Smooth muscle cell (in vitro differentiated cells): ENCODE measurements around the gene ZSCAN20. TPM values are rescaled to one million over a fixed set of nuclear protein-coding genes. Genes with fewer than 3 reads are reported as not detected.

Source experiments
- DNase-seq: peaks from one replicate; lab custom pipeline; 2025; ENCODE audit not compliant: unreplicated experiment; lab: John Stamatoyannopoulos, UW
- H2AFZ ChIP-seq: fragments of 200-600 bp; sonication (generic); 2 replicates; pipeline ENCODE4 v1.6.0; 2016; ENCODE audit warnings: antibody characterized with exemption, low read depth, mild to moderate bottlenecking
- H3F3A ChIP-seq: fragments of 200-600 bp; sonication (generic); 2 replicates; pipeline ENCODE4 v1.6.0; 2017; ENCODE audit warnings: antibody characterized with exemption, low read depth
- H3K27ac ChIP-seq: fragments of 200-600 bp; sonication (generic); 2 replicates; pipeline ENCODE4 v1.5.1; 2016; ENCODE audit warnings: low read depth, mild to moderate bottlenecking
- H3K27me3 ChIP-seq: fragments of 200-600 bp; sonication (generic); 2 replicates; pipeline ENCODE4 v1.6.1; 2016; ENCODE audit warnings: low read depth, mild to moderate bottlenecking
- H3K36me3 ChIP-seq: fragments of 200-600 bp; sonication (generic); 2 replicates; pipeline ENCODE4 v1.5.1; 2016; ENCODE audit warnings: low read depth
- H3K4me1 ChIP-seq: fragments of 200-600 bp; sonication (generic); 2 replicates; pipeline ENCODE4 v1.5.1; 2016; ENCODE audit warnings: low read depth
- H3K4me2 ChIP-seq: fragments of 200-600 bp; sonication (generic); 2 replicates; pipeline ENCODE4 v1.6.0; 2016; ENCODE audit warnings: mild to moderate bottlenecking
- H3K4me3 ChIP-seq: fragments of 200-600 bp; sonication (generic); 2 replicates; pipeline ENCODE4 v1.5.1; 2016; ENCODE audit warnings: mild to moderate bottlenecking
- H3K79me2 ChIP-seq: fragments of 200-600 bp; sonication (generic); 2 replicates; pipeline ENCODE4 v1.6.0; 2016; ENCODE audit warnings: low read depth, mild to moderate bottlenecking
- H3K9ac ChIP-seq: fragments of 200-600 bp; sonication (generic); 2 replicates; pipeline ENCODE4 v1.6.0; 2016; ENCODE audit warnings: low read depth
- H3K9me3 ChIP-seq: fragments of 200-600 bp; sonication (generic); replicated peaks from 2 replicates; pipeline ENCODE4 v1.5.1; 2016; ENCODE audit warnings: low read depth
- H4K20me1 ChIP-seq: fragments of 200-600 bp; sonication (generic); 2 replicates; pipeline ENCODE4 v1.6.0; 2016; ENCODE audit warnings: low read depth
- CTCF ChIP-seq: fragments of 200-600 bp; sonication (generic); IDR thresholded peaks from 2 replicates; pipeline ENCODE4 v1.5.1; 2017; ENCODE audit warnings: borderline replicate concordance, mild to moderate bottlenecking, antibody characterized with exemption; ENCODE audit not compliant: insufficient read depth, poor library complexity, severe bottlenecking
- WGBS: methylation state at CpG from one replicate; pipeline ENCODE4 v1.1.7; 2016; ENCODE audit warnings: low lambda C conversion rate; 5-methylcytosine and 5-hydroxymethylcytosine counted together
- polyA plus RNA-seq: library from polyadenylated mRNA; unstranded; fragments of >200 nt; fragmentation: Nextera tagmentation; extraction: Ambion mirVana; gene quantifications from 2 replicates; pipeline ENCODE4 v1.2.1, GENCODE V29; 2016
- total RNA-seq: library from RNA; depleted of rRNA; stranded (reverse); fragments of >200 nt; gene quantifications from 2 replicates; pipeline ENCODE4 v1.2.3, GENCODE V29; 2014

Gene ZSCAN20
- total and polyA plus RNA-seq, 2 experiments from 2014 or later, result 2.3 to 3.8 TPM

GRCh38 chr1:33429856-33430691, 42.4 kb upstream of the ZSCAN20 start:
- Histone ChIP-seq H3K4me1 (peaks cover 24% of the 10 kb centered on the region), H3K4me2 (peak overlapping the region; percentile 93), H3K9ac (peak overlapping the region; percentile 64), H3K4me3 (peak overlapping the region; percentile 81), H3K79me2 (peaks cover 5% of the 10 kb centered on the region), H3K36me3 (no peaks in the 10 kb centered on the region), H3K27me3 (no peaks in the 10 kb centered on the region), H2AFZ (peak overlapping the region; percentile 84), H3F3A (peaks cover 35% of the 10 kb centered on the region), H3K27ac (no peak overlapping the region), H3K9me3 (no peaks in the 10 kb centered on the region), H4K20me1 (no peaks in the 10 kb centered on the region)
- no peak for DNase-seq
- no peak for TF ChIP-seq CTCF
- WGBS, result 4% methylated on average over 54 of the region's 54 CpGs

- Histone ChIP-seq H4K20me1 (no peaks in the 10 kb centered on the region), H3K27me3 (no peaks in the 10 kb centered on the region), H3K4me2 (peak within 1 kb of the TSS; percentile 93), H3K4me3 (peak within 1 kb of the TSS; percentile 81), H3F3A (peaks cover 35% of the 10 kb centered on the region), H3K79me2 (peaks cover 5% of the 10 kb centered on the region), H3K4me1 (peaks cover 24% of the 10 kb centered on the region), H3K36me3 (no peaks in the 10 kb centered on the region), H3K9ac (peak within 1 kb of the TSS; percentile 64), H3K27ac (no peak within 1 kb of the TSS), H3K9me3 (no peaks in the 10 kb centered on the region), H2AFZ (peak within 1 kb of the TSS; percentile 84)
- WGBS, result 3% methylated on average over 63 of the region's 91 CpGs
- TF ChIP-seq CTCF, result peak; percentile 21
- peak; percentile 80 for DNase-seq
Measured at GRCh38 chr1:33430692-33431593, 41.5 kb upstream of the ZSCAN20 start, which contains the start of gene PHC2. TSS of gene PHC2 (minus strand) at chr1:33431095. CDS start at chr1:33375539, 55,556 bp downstream.

GRCh38 chr1:33433509-33434362, 38.7 kb upstream of the ZSCAN20 start:
- Histone ChIP-seq H4K20me1 (no peaks in the 10 kb centered on the region), H2AFZ (no peak overlapping the region), H3K9ac (no peak overlapping the region), H3K4me1 (peaks cover 19% of the 10 kb centered on the region), H3K27me3 (no peaks in the 10 kb centered on the region), H3F3A (peaks cover 35% of the 10 kb centered on the region), H3K36me3 (no peaks in the 10 kb centered on the region), H3K9me3 (no peaks in the 10 kb centered on the region), H3K79me2 (no peaks in the 10 kb centered on the region), H3K4me2 (peak overlapping the region; percentile 69), H3K27ac (peak overlapping the region; percentile 77), H3K4me3 (no peak overlapping the region)
- no peak for DNase-seq
- 2% methylated on average over 3 of the region's 3 CpGs for WGBS
- TF ChIP-seq CTCF, result no peak
